ENCODE results near the gene ACTR6. TPM values are rescaled to one million over a fixed set of nuclear protein-coding genes. Genes with fewer than 3 reads are reported as not detected.

ACTR6 gene
- total RNA-seq, 1 donor, result 19.2 TPM

DNA sequence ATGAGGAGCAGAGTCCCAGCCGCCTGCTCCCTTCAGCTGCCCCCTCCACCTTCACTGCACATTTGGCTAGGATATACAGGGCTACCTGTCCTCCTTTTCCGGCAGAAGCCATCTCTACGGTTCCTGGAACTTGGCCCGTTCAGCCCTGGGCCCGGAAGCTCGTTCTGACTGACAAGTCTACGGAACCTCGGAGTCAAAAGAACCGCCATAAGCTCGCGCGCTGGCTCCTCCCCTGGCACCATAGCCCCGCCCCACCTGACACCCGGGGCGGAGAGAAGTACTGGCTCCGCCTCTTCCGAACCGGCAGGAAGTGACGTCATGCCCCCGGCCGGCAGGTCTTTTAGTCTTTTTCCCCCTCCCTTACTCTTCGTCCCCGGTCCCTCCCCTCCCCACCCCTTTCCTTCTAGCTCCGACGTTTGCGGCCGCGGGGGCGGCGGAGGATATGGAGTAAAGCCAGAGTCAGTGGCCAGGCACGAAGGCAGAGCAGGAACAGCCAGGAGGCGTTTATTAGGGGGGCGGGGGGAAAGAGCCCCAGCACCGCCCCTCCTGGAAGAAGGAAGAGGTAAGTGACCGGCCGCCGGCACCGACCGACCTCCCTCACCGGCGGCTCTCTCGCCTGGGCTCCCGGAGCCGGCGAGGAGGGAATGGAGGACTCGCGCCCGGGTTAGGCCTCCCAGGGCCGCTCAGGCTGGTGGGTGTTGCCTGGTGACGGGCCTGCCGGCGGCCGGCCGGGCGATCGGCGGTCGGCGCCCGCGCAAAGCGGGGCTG, 66.4 kb downstream of the ACTR6 start, which contains the start of the genes DEPDC4 and SCYL2:
Gene DEPDC4 (minus strand): TSS at position 245 of the 768 bp plus-strand sequence. CDS start 3 bp downstream, at position 242.
Gene SCYL2 (plus strand): TSS at position 343 of the 768 bp plus-strand sequence. CDS start 15,794 bp downstream, outside the sequence.
- Histone ChIP-seq H3K79me2 (ENCODE audit: insufficient read depth, low read length) (peaks cover 48% of the 10 kb centered on the region), H2AFZ (ENCODE audit: low read length) (peak within 1 kb of the TSS; percentile 99), H3K9me3 (ENCODE audit: low read depth, low read length) (no peaks in the 10 kb centered on the region), H3K27ac (ENCODE audit: low read depth, low read length) (peak within 1 kb of the TSS; percentile 95), H3K4me2 (ENCODE audit: insufficient read depth, low read length) (peak within 1 kb of the TSS; percentile 96), H3K4me3 (ENCODE audit: insufficient read depth, low read length) (peak within 1 kb of the TSS; percentile 98), H3K4me1 (ENCODE audit: insufficient read depth, low read length) (peaks cover 21% of the 10 kb centered on the region), H4K20me1 (ENCODE audit: insufficient read depth, low read length) (peaks cover 11% of the 10 kb centered on the region), H3K27me3 (ENCODE audit: insufficient read depth, low read length) (no peaks in the 10 kb centered on the region), H3K36me3 (ENCODE audit: insufficient read depth, low read length) (no peaks in the 10 kb centered on the region)
- DNase-seq (ENCODE audit: insufficient read length, low spot score, missing footprints), result peak; percentile 93
- TF ChIP-seq, protein P1, sequence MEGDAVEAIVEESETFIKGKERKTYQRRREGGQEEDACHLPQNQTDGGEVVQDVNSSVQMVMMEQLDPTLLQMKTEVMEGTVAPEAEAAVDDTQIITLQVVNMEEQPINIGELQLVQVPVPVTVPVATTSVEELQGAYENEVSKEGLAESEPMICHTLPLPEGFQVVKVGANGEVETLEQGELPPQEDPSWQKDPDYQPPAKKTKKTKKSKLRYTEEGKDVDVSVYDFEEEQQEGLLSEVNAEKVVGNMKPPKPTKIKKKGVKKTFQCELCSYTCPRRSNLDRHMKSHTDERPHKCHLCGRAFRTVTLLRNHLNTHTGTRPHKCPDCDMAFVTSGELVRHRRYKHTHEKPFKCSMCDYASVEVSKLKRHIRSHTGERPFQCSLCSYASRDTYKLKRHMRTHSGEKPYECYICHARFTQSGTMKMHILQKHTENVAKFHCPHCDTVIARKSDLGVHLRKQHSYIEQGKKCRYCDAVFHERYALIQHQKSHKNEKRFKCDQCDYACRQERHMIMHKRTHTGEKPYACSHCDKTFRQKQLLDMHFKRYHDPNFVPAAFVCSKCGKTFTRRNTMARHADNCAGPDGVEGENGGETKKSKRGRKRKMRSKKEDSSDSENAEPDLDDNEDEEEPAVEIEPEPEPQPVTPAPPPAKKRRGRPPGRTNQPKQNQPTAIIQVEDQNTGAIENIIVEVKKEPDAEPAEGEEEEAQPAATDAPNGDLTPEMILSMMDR (IDR thresholded peaks at IDR 0.05; ENCODE audit: extremely low read depth, low read depth, low read length), result no peak

DNA sequence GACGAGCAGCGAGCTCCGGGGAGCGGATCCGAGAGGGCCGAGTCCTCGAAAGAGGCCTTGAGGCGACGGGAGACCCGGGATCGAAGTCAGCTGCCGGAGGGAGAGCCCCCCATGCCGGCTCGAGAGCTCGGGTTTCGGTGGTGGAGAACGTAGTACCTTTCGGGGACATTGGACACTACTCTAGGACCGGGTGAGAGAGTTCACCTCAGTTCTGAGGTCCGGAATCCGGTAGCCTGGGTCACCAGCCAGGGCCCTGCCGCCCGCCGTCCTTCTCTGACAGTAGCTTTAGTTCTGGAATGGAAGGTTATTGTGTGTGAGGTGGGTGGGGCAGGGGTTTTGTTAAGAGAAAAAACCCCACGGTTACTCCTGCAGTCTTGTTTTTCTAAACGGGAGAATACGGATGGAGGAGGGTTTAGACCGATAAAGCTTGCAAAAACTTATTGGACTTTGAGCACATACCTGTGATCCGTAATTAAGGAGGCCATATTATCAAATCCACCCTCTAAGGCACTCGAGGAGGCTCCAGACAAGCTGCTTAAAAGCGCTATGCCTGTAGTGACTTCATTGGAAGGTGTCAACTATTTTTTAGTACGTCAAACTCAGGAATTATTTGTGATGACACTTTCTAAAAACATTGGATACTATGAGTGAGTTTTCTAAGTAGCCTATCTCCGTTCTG, 67.1 kb downstream of the ACTR6 start:
- no peak for DNase-seq (ENCODE audit: insufficient read length, low spot score, missing footprints)
- Histone ChIP-seq H3K36me3 (ENCODE audit: insufficient read depth, low read length) (no peaks in the 10 kb centered on the region), H3K4me3 (ENCODE audit: insufficient read depth, low read length) (peak overlapping the region; percentile 98), H2AFZ (ENCODE audit: low read length) (peak overlapping the region; percentile 82), H3K79me2 (ENCODE audit: insufficient read depth, low read length) (peaks cover 55% of the 10 kb centered on the region), H3K9me3 (ENCODE audit: low read depth, low read length) (no peaks in the 10 kb centered on the region), H4K20me1 (ENCODE audit: insufficient read depth, low read length) (peaks cover 12% of the 10 kb centered on the region), H3K4me1 (ENCODE audit: insufficient read depth, low read length) (peaks cover 21% of the 10 kb centered on the region), H3K27ac (ENCODE audit: low read depth, low read length) (peak overlapping the region; percentile 95), H3K27me3 (ENCODE audit: insufficient read depth, low read length) (no peaks in the 10 kb centered on the region), H3K4me2 (ENCODE audit: insufficient read depth, low read length) (peak overlapping the region; percentile 89)
- TF ChIP-seq, protein P1 (IDR thresholded peaks at IDR 0.05; ENCODE audit: extremely low read depth, low read depth, low read length), result no peak

DNA sequence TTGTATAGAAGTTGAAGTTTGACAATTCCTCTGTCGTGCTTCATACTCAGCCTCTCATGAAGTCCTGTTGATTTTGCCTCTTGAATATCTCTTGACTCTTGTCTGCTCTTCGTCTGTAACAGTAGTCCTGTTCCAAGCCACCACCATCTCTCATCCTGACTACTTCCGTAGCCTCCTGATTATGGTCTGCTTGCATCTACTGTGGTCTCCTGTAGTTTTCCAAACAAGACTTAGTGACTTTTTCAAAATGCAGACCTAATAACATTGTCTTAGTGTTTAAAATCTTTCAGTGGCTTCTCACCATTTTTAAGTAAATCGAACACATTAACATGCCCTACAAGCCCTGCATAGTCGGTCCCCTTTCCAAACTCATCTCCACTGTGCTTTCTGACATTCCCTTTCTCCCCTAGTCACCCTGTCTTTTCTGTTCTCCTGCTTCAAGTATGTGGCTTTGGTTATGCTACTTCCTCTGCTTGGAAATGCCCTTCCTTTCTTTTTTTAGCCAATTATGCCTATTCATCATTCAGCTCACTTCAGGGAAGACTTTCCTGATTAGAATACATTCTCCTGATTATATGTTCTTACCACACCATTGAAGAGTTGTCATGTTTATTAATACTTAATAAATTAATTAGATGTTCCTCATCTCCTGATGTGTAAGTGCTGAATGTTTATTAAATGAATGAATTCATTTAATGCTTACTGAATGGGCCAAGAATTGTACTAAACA, 68.4 kb downstream of the ACTR6 start:
- DNase-seq (ENCODE audit: insufficient read length, low spot score, missing footprints), result peak; percentile 25
- H3K27me3 ChIP-seq (ENCODE audit: insufficient read depth, low read length), result no peaks in the 10 kb centered on the region
- H3K4me1 ChIP-seq (ENCODE audit: insufficient read depth, low read length), result peaks cover 21% of the 10 kb centered on the region
- TF ChIP-seq, protein P1 (IDR thresholded peaks at IDR 0.05; ENCODE audit: extremely low read depth, low read depth, low read length), result no peak
- H3K79me2 ChIP-seq (ENCODE audit: insufficient read depth, low read length), result peaks cover 68% of the 10 kb centered on the region
- H3K4me3 ChIP-seq (ENCODE audit: insufficient read depth, low read length), result peak overlapping the region; percentile 98
- no peak overlapping the region for H2AFZ ChIP-seq (ENCODE audit: low read length)
- peak overlapping the region; percentile 89 for H3K4me2 ChIP-seq (ENCODE audit: insufficient read depth, low read length)
- H4K20me1 ChIP-seq (ENCODE audit: insufficient read depth, low read length), result peaks cover 17% of the 10 kb centered on the region
- no peaks in the 10 kb centered on the region for H3K36me3 ChIP-seq (ENCODE audit: insufficient read depth, low read length)
- H3K27ac ChIP-seq (ENCODE audit: low read depth, low read length), result peak overlapping the region; percentile 95
- H3K9me3 ChIP-seq (ENCODE audit: low read depth, low read length), result no peaks in the 10 kb centered on the region
